Measurements from ENCODE around the gene OR51I2. TPM values are rescaled to one million over a fixed set of nuclear protein-coding genes. Genes with fewer than 3 reads are reported as not detected.

The OR51I2 gene
- total RNA-seq, 1 donor from 2014 or later: not detected

GRCh38 chr11:5488798-5489399 lies 39.8 kb downstream of the OR51I2 start:
- H3K27ac ChIP-seq: no peak overlapping the region
- no peak overlapping the region for H3K4me3 ChIP-seq
- H3K36me3 ChIP-seq: no peaks in the 10 kb centered on the region
- ATAC-seq (no peak), DNase-seq (no peak)
- no peaks in the 10 kb centered on the region for H3K27me3 ChIP-seq (ENCODE audit: low read depth)
- no peak for TF ChIP-seq CTCF (IDR thresholded peaks at IDR 0.05)
- H3K9me3 ChIP-seq: no peaks in the 10 kb centered on the region
- intact Hi-C loops (cut with DNase I): no loop called here
- H3K4me1 ChIP-seq: no peaks in the 10 kb centered on the region

- no peak overlapping the region for H3K27ac ChIP-seq
- DNase-seq: no peak
- H3K27me3 ChIP-seq (ENCODE audit: low read depth): no peaks in the 10 kb centered on the region
- no peak overlapping the region for H3K4me3 ChIP-seq
- no peaks in the 10 kb centered on the region for H3K9me3 ChIP-seq
- ATAC-seq: no peak
- H3K36me3 ChIP-seq: no peaks in the 10 kb centered on the region
- H3K4me1 ChIP-seq: no peaks in the 10 kb centered on the region
- intact Hi-C loops (cut with DNase I): no loop called here
- TF ChIP-seq CTCF (IDR thresholded peaks at IDR 0.05): no peak
Observed at GRCh38 chr11:5489576-5490357, 40.6 kb downstream of the OR51I2 start.

- H3K27me3 ChIP-seq (ENCODE audit: low read depth): no peaks in the 10 kb centered on the region
- H3K4me1 ChIP-seq: no peaks in the 10 kb centered on the region
- no peaks in the 10 kb centered on the region for H3K9me3 ChIP-seq
- ATAC-seq: no peak
- no peak for TF ChIP-seq CTCF (IDR thresholded peaks at IDR 0.05)
- DNase-seq: no peak
- intact Hi-C loops (cut with DNase I): no loop called here
- no peak overlapping the region for H3K27ac ChIP-seq
- H3K36me3 ChIP-seq: no peaks in the 10 kb centered on the region
- H3K4me3 ChIP-seq: no peak overlapping the region
Observed at GRCh38 chr11:5499671-5500070, 50.5 kb downstream of the OR51I2 start.

GRCh38 chr11:5500393-5500801 lies 51.3 kb downstream of the OR51I2 start:
- no peak for TF ChIP-seq CTCF (IDR thresholded peaks at IDR 0.05)
- no peak for DNase-seq
- intact Hi-C loops (cut with DNase I): no loop called here

GRCh38 chr11:5504403-5504921 lies 55.3 kb downstream of the OR51I2 start:
- Histone ChIP-seq H3K27ac (no peak overlapping the region), H3K4me1 (no peaks in the 10 kb centered on the region), H3K36me3 (no peaks in the 10 kb centered on the region), H3K9me3 (no peaks in the 10 kb centered on the region), H3K27me3 (ENCODE audit: low read depth) (no peaks in the 10 kb centered on the region), H3K4me3 (no peak overlapping the region)
- intact Hi-C loops (cut with DNase I): no loop called here
- no peak for ATAC-seq
- TF ChIP-seq CTCF (IDR thresholded peaks at IDR 0.05): no peak
- no peak for DNase-seq

More at GRCh38 chr11:5500393-5500801, 51.3 kb downstream of the OR51I2 start:
- Histone ChIP-seq H3K27me3 (ENCODE audit: low read depth) (no peaks in the 10 kb centered on the region), H3K36me3 (no peaks in the 10 kb centered on the region), H3K4me1 (no peaks in the 10 kb centered on the region), H3K9me3 (no peaks in the 10 kb centered on the region), H3K27ac (no peak overlapping the region), H3K4me3 (no peak overlapping the region)
- no peak for ATAC-seq

Measured in lower lobe of right lung (tissue), 2 donors.